B cell (primary cell): ENCODE data around the gene SCUBE1. TPM values are rescaled to one million over a fixed set of nuclear protein-coding genes. Genes with fewer than 3 reads are reported as not detected.

Experiments
- ATAC-seq: fragments of 200-7000 bp; cut with Tn5 transposase; one replicate; pipeline ENCODE4 v1.10.0; 2021; ENCODE audit warnings: low read depth, mild to moderate bottlenecking, moderate number of reproducible peaks, moderate library complexity
- CTCF ChIA-PET: fragments of 350-600 bp; sonication (Branson Sonifier 250); formaldehyde crosslinking; loops from one replicate; lab custom pipeline; 2021; ENCODE audit warnings: antibody characterized with exemption, inconsistent platforms; lab: Charles Lee
- POLR2A ChIA-PET: fragments of 350-600 bp; sonication (Branson Sonifier 250); formaldehyde crosslinking; loops from one replicate; lab custom pipeline; 2021; ENCODE audit warnings: antibody characterized with exemption; lab: Charles Lee
- DNase-seq: peaks from one replicate; pipeline ENCODE4 v3.0.0; 2013
- H2AFZ ChIP-seq: 2 replicates; pipeline ENCODE4 v1.6.1; 2012; ENCODE audit warnings: mild to moderate bottlenecking, low read depth, low read length; ENCODE audit not compliant: insufficient read depth, poor library complexity, severe bottlenecking
- H3K27ac ChIP-seq, 2 donors: 1 replicate in 1 of 2; 2 replicates in 1 of 2; pipeline ENCODE4 v1.5.1; 2012 to 2013; ENCODE audit warnings: low read length in 2 of 2, mild to moderate bottlenecking in 2 of 2, moderate library complexity in 1 of 2
- H3K27me3 ChIP-seq, 4 experiments: fragments of 200-600 bp in 1 of 4; sonication (generic) in 1 of 4; replicated peaks in 1 of 4; 1 replicate in 2 of 4; 2 replicates in 2 of 4; pipeline versions ENCODE4 v1.6.1 to v1.7.0; 2013 to 2016; ENCODE audit warnings: low read length in 3 of 4, mild to moderate bottlenecking in 2 of 4, mixed read lengths in 1 of 4, moderate library complexity in 1 of 4; ENCODE audit not compliant: insufficient read depth in 4 of 4, control insufficient read depth in 3 of 4; ENCODE audit errors: control extremely low read depth in 1 of 4
- H3K36me3 ChIP-seq, 2 experiments: replicated peaks in 1 of 2; 1 replicate in 1 of 2; 2 replicates in 1 of 2; pipeline versions ENCODE4 v1.6.1 to v1.7.1; 2013; ENCODE audit warnings: low read length in 1 of 2; ENCODE audit not compliant: insufficient read depth in 2 of 2, control insufficient read depth in 1 of 2; ENCODE audit errors: control extremely low read depth in 1 of 2, extremely low read depth in 1 of 2
- H3K4me1 ChIP-seq, 2 donors: fragments of 200-600 bp in 1 of 2; sonication (generic) in 1 of 2; 1 replicate in 1 of 2; 2 replicates in 1 of 2; pipeline versions ENCODE4 v1.5.1 to v1.6.1; 2013 to 2017; ENCODE audit warnings: low read length in 2 of 2; ENCODE audit not compliant: control insufficient read depth in 2 of 2, insufficient read depth in 2 of 2
- H3K4me2 ChIP-seq: replicated peaks from 2 replicates; pipeline ENCODE3; 2012; ENCODE audit warnings: mild to moderate bottlenecking, low read depth, low read length; ENCODE audit not compliant: poor library complexity, severe bottlenecking
- H3K4me3 ChIP-seq, 5 experiments: fragments of 200-600 bp in 1 of 5; sonication (generic) in 1 of 5; 1 replicate in 3 of 5; 2 replicates in 2 of 5; pipeline versions ENCODE4 v1.5.1 to v1.7.0; 2011 to 2016; ENCODE audit warnings: low read length in 4 of 5, mild to moderate bottlenecking in 4 of 5, low read depth in 2 of 5, control low read depth in 1 of 5, moderate library complexity in 1 of 5; ENCODE audit not compliant: insufficient read depth in 1 of 5; ENCODE audit errors: control extremely low read depth in 1 of 5, extremely low read depth in 1 of 5
- H3K79me2 ChIP-seq: fragments of 200-600 bp; sonication (generic); one replicate; pipeline ENCODE4 v1.6.0; 2016; ENCODE audit warnings: low read length; ENCODE audit not compliant: control insufficient read depth, insufficient read depth
- H3K9ac ChIP-seq: fragments of 200-600 bp; sonication (generic); 2 replicates; pipeline ENCODE4 v1.6.1; 2017; ENCODE audit warnings: mild to moderate bottlenecking, low read length, moderate library complexity
- H3K9me3 ChIP-seq, 3 donors: one replicate each; pipeline versions ENCODE4 v1.6.1 to v1.7.1; 2013; ENCODE audit warnings: low read length in 2 of 3; ENCODE audit not compliant: control insufficient read depth in 2 of 3, insufficient read depth in 1 of 3; ENCODE audit errors: control extremely low read depth in 1 of 3
- H4K20me1 ChIP-seq: 2 replicates; pipeline ENCODE4 v1.6.0; 2012; ENCODE audit warnings: mild to moderate bottlenecking, low read length; ENCODE audit not compliant: insufficient read depth, control insufficient read depth, poor library complexity, severe bottlenecking
- H3K27ac Mint-ChIP-seq: one replicate; pipeline ENCODE4 v1.8.0; 2021; ENCODE audit warnings: mixed read lengths
- H3K27me3 Mint-ChIP-seq: one replicate; pipeline ENCODE4 v1.8.0; 2021; ENCODE audit warnings: mixed read lengths
- H3K4me1 Mint-ChIP-seq: one replicate; pipeline ENCODE4 v1.8.0; 2021; ENCODE audit warnings: mixed read lengths
- H3K4me3 Mint-ChIP-seq: one replicate; pipeline ENCODE4 v1.8.0; 2021; ENCODE audit warnings: mixed read lengths
- H3K9me3 Mint-ChIP-seq: one replicate; pipeline ENCODE4 v1.8.0; 2022; ENCODE audit warnings: mixed read lengths; ENCODE audit not compliant: insufficient read depth
- EZH2 ChIP-seq: IDR thresholded peaks from 2 replicates; pipeline ENCODE4 v1.6.1; 2012; ENCODE audit warnings: borderline replicate concordance, low read depth, mild to moderate bottlenecking, moderate library complexity, low read length; ENCODE audit not compliant: insufficient read depth, poor library complexity, severe bottlenecking
- WGBS: methylation state at CpG from one replicate; pipeline ENCODE4 v1.1.5; 2013; ENCODE audit warnings: missing lambda C conversion rate; ENCODE audit not compliant: insufficient coverage; 5-methylcytosine and 5-hydroxymethylcytosine counted together
- intact Hi-C: fragments of 100-400 bp; cut with micrococcal nuclease; formaldehyde crosslinking; loops from one replicate; pipeline ENCODE4 v1.10.0; 2022
- polyA plus RNA-seq: library from polyadenylated mRNA; depleted of rRNA; stranded (reverse); fragments of >200 nt; gene quantifications from 2 replicates; pipeline ENCODE4 v1.2.3, GENCODE V29; 2012
- total RNA-seq, 2 donors: library from RNA; stranded (reverse); fragments of 120-200 nt in 1 of 2; gene quantifications; 1 replicate in 1 of 2; 2 replicates in 1 of 2; pipeline versions ENCODE4 v1.2.3 to v1.2.4, GENCODE V29; 2013 to 2022
- TF ChIP-seq, protein P1 (sequence below): fragments of 200-600 bp; IDR thresholded peaks from one replicate; pipeline ENCODE4 v1.8.0; 2022; ENCODE audit warnings: antibody characterized with exemption, mild to moderate bottlenecking

SCUBE1 gene
- total and polyA plus RNA-seq, 2 donors (not counting 1 experiment from before 2014, with no cell fraction given), result not detected

DNA sequence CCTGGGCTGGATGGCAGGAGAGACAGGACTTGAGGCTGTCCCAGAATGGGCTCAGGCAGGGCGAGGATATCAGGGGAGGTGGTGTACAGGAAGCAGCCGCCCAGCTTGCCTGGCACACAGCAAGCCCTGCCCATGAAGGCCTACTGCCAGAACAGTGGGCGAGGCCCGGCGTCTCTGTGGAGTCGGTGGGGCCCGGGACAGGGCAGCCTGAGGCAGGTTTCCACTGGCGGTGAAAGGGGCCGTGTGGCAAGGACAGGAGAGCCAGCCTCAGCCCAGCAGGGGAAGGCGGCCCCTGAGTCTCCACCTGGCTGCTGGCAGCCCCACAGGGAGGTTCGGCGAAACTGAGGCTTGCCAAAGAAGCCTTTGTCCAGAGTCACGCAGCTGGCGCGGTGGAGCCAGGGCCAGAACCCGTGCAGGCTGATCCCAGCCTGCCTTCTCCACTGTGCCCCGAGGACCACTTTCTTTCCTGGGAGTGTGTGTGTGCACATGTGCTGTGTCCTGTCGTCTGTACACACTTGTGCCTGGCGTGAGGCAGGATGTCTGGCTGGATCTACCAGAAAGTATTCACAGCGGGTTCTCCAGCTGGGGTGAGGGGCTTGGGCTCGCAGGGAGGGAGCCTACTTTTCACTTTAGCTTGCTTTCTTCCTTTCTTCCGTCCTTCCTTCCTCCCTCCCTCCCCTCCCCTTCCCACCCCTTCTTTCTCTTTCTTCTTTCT lies 190.7 kb downstream of the SCUBE1 start:
- peak overlapping the region; percentile 95 for H2AFZ ChIP-seq

More for the DNA sequence above, 190.7 kb downstream of the SCUBE1 start:
- DNase-seq (no peak), ATAC-seq (peak; percentile 71)
- CTCF ChIA-PET, result interaction anchor here (0.5 kb wide), 1 partner anchor 12 kb away, joined by 3 read pairs; no protein-coding TSS in a partner anchor
- peak overlapping the region; percentile 85 for H3K9ac ChIP-seq
- H3K27ac ChIP-seq, result peak overlapping the region in 1 of 2 donors; percentile 61
- H3K79me2 ChIP-seq, result peaks cover 25% of the 10 kb centered on the region
- peaks cover 39% of the 10 kb centered on the region for H3K4me1 Mint-ChIP-seq
- POLR2A ChIA-PET, result interaction anchor here (0.7 to 1.4 kb wide), 3 partner anchors 10 to 35 kb away, joined by 3 read pairs; partner anchors contain the start of genes MCAT and TTLL12
- H3K4me2 ChIP-seq, result peak overlapping the region; percentile 99
- H3K36me3 ChIP-seq, result no peaks in the 10 kb centered on the region
- peaks cover 12% of the 10 kb centered on the region for H4K20me1 ChIP-seq
- peaks cover 28 to 49% of the 10 kb centered on the region in 2 donors for H3K4me1 ChIP-seq
- WGBS, result 4% methylated on average over 17 of the region's 22 CpGs
- H3K27me3 Mint-ChIP-seq, result no peaks in the 10 kb centered on the region
- H3K4me3 Mint-ChIP-seq, result peak overlapping the region; percentile 66
- TF ChIP-seq, protein P1, sequence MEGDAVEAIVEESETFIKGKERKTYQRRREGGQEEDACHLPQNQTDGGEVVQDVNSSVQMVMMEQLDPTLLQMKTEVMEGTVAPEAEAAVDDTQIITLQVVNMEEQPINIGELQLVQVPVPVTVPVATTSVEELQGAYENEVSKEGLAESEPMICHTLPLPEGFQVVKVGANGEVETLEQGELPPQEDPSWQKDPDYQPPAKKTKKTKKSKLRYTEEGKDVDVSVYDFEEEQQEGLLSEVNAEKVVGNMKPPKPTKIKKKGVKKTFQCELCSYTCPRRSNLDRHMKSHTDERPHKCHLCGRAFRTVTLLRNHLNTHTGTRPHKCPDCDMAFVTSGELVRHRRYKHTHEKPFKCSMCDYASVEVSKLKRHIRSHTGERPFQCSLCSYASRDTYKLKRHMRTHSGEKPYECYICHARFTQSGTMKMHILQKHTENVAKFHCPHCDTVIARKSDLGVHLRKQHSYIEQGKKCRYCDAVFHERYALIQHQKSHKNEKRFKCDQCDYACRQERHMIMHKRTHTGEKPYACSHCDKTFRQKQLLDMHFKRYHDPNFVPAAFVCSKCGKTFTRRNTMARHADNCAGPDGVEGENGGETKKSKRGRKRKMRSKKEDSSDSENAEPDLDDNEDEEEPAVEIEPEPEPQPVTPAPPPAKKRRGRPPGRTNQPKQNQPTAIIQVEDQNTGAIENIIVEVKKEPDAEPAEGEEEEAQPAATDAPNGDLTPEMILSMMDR, result no peak
- no peak for TF ChIP-seq EZH2
- no peaks in the 10 kb centered on the region for H3K9me3 Mint-ChIP-seq
- H3K27me3 ChIP-seq, result no peaks in the 10 kb centered on the region
- H3K4me3 ChIP-seq, result peak overlapping the region in 4 of 5 experiments; percentile 76 to 89 (median 86)
- H3K27ac Mint-ChIP-seq, result peak overlapping the region; percentile 70
- intact Hi-C loops, result loop anchor here (2.0 kb wide), 1 partner anchor 34 kb away; the partner anchor contains the start of gene TTLL12
- no peaks in the 10 kb centered on the region for H3K9me3 ChIP-seq
